GM18511 (cell line): ENCODE measurements around the gene SHISAL2A.
"Not testable (repeated sequence)": the region's sequence is repeated elsewhere in the genome, so short reads cannot be mapped to it uniquely, and the experiment has no call there.

Experiments used
- ATAC-seq: cut with Tn5 transposase; IDR thresholded peaks from one replicate; pipeline ENCODE4 v1.9.1; 2021; ENCODE audit warnings: mild to moderate bottlenecking, moderate library complexity; ENCODE audit not compliant: unreplicated experiment

The SHISAL2A gene

DNA sequence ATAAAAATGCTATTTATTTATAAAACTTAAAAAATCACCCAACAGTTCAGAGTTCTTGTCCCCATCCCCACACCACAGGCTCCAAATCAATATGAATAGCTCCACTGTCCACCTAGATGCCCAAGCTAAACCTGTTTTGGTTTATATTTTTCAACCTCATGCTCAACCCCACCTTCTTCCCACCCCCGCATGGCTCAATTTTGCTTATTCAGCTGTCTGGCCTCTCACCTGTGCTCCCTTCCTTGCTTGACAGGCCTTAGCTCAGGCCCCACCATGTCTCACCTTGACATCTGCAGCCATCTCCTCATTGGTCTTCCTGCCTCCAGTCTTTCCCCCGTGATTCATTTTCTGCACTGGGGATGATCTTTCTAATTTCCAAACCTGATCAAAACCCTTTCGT lies 47.4 kb downstream of the SHISAL2A start:
- no peak for ATAC-seq

DNA sequence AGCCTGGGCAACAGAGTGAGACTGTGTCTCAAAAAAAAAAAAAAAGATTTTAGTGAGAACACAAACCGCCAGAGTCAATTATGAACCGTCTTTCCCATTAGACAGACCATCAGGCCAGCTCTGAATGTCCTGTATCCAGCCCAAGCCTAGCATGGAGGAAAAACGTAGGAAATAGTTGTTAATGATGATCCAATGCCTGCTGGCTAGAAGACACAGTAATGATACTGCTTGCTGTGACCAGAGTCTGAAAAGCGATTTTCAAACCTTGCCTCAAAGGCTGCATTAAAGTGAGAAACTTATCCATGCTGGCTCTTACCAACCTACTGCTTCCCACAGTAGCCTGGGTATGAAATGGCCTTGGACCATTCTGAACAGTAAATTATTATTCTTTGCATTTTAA lies 48.2 kb downstream of the SHISAL2A start:
- no peak for ATAC-seq

DNA sequence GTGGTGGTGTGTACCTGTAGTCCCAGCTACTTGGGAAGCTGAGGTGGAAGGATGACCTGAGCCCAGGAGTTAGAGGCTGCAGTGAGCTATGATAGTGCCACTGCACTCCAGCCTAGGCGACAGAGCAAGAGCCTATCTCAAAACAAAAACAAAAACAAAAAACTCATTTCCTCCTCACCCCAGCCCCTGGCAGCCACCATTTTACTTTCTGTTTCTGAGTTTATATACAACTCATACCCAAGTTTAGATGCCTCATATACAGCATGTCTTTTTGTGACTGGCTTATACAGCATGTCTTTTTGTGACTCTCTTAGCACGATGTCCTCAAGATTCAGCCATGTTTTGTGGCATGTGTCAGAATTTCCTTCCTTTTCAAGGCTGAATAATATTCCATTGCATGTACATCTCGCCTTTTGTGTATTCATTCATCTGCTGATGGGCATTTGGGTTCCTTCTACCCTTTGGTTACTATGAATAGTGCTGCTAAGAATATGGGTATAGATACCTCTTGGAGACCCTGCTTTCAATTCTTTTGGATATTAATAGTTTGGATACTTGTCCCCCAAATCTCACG lies 50.5 kb downstream of the SHISAL2A start:
- ATAC-seq = no peak

DNA sequence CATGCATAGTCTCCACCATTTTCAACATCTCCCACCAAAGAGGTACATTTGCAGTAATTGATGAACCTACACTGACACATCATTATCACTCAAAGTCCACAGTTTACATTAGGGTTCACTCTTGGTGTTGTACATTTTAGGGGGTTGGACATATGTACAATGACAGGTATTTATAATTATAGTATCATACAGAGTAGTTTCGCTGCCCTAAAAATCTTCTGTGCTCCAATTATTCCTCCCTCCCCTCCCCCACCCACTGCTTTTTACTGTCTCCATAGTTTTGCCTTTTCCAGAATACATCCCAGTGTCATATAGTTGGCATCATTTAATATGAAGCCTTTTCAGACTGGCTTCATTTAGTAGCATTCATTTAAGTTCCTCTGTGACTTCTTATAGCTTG lies 51.6 kb downstream of the SHISAL2A start:
- no peak for ATAC-seq

DNA sequence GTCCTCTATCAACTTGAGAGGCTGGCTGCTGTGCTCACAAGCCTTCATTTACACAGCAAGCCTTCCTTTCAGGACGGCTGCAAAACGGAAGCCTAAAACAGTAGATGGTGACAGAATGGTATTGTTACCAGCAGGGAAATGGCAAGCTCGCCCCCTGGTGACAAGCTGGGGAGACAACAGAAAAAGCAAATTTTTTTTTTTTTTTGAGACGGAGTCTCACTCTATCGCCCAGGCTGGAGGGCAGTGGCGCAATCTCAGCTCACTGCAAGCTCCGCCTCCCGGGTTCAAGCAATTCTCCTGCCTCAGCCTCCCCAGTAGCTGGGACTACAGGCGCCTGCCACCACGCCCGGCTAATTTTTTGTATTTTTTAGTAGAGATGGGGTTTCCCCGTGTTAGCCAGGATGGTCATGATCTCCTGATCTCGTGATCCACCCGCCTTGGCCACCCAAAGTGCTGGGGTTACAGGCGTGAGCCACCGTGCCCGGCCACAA lies 53.3 kb downstream of the SHISAL2A start:
- ATAC-seq = not testable (repeated sequence)

DNA sequence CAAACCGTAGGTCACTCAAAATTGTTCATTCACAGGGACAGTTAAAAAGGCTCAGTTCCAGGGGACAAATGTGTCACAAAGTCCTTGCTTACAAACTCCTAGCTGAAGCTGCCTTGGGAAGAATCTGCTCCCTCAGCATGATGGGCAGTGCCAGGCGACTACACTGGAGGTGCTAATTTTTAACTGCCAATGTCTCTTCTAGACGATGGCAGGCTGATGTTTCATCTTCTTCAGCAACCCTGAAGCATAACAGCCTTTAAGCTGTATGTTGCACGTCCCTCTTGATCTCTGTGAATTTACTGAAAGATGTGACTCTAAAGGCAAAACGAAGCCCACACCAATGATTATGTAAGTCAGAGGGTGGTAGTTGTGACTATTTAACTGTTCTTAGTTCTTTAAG lies 53.9 kb downstream of the SHISAL2A start:
- no peak for ATAC-seq

DNA sequence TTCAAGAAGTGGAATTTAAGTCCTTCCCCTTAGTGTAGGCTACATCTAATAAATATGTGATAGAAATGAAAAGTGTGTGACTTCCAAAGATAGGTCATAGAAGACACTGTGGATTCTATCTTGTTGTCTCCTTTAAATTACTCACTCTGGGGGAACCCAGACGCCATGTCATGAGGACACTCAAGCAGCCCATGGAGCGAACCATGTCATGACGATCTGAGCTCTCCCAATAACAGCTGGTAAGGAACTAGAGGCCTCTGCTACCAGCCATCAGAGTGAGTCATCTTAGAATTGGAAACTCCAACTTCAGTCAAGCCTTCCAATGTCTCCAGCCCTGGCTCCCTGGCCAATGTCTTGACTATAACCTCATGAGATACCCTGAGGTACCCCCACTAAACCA lies 58.9 kb downstream of the SHISAL2A start:
- no peak for ATAC-seq

DNA sequence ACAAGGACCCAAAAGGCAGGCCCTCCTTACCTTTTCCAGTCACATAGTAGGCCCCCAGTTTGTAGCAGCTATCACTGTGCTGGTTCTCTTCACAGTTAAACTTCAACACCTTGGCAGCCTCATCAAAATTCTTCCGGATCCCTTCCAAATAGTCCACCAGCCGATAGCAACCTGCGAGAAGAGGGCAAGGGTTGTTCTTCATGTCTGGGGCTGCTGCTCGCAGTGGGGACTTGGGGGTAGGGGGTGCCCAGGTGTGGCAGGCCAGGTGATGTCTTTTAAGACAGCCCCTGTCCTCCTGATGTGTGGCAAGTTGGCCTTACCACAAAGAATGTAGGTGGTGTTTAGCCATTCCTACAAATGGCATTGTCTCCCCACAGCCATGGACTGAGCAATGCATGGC lies 59.7 kb downstream of the SHISAL2A start:
- no peak for ATAC-seq

DNA sequence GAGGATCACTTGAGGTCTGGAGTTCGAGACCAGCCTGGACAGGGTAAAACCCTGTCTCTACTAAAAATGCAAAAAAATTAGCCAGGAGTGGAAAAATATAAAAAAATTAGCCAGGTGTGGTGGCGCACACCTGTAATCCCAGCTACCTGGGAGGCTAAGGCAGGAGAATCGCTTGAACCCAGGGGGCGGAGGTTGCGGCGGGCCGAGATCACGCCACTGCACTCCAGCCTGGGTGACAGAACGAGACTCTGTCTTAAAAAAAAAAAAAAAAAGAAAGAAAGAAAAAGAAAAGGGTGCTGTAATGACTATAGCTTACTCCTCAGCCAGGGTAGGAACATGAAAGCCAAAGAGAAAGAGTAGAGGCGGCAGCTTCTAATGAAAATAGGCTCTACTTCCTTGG lies 60.4 kb downstream of the SHISAL2A start:
- ATAC-seq = not testable (repeated sequence)

DNA sequence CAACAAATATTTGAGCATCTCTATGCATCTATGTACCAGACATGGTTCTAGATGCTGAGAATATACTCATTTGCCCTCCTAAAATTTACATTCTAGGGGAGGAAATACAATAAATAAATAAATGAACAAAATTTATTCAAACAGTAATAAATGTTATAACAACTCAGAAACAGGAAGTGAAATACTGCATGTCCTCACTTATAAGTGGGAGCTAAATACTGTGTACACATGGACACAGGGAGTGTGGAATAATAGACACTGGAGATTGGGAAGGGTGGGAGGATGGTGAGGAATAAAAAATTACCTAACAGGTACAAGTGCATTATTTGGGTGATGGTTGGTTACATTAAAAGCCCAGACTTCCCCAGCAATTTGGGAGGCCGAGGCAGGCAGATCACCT lies 60.9 kb downstream of the SHISAL2A start:
- no peak for ATAC-seq

DNA sequence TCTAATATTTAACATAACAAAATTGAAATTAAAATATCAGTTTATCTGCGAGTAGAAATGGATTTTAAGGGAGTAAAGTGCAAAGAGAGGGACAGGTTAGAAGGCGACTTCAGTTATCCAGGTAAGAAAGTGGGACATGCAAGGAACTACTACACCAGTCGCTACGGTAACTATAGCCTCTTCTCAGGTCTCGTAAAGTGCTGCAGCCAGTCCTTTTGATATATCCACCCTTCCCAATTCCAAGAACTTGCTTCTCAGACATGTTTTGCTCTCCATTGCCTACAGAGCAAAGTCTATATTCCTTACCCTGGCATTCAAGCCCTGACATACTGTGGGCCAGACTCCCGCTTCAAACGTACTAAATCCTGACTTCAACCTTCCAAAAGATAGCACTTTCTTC lies 62.7 kb downstream of the SHISAL2A start:
- ATAC-seq = no peak

DNA sequence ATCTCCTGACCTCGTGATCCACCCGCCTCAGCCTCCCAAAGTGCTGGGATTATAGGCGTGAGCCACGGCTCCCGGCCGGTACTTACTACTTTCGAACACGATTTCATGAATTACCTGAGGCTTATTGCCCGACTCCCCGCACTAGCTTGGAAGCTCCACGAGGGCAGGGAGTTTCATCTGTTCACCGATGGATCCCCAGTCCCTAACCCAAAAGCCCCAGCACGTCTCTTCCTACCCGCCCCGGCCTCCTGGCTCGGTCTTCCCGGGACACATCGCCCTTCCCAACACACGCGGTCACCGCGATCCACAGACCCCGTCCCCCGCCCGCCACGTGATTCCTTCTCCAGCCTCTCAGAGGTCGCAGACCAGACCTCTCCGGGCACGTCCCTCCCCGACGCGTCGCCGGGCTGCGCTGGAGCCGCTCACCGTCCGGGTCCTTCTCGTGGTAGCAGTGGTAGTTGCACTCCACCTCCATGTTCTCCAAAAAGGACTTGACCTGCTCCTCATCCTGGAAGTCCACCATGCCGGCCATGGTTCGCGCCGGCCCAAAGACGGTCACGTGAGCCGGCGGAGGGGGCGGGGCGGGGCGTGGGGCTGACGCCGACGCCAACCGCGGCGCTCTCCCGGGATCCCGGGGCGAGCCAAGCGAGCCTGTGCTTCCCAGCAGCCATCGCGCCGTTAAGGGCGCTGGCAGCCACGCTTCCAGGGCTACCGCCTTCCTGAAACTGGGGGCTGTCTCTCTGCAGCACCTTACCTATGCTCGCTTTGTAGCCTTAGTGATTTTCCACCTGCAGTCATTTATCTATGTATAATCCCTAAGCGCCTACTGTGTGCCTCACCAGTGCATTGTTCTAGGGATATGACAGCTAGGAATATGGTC lies 65.1 kb downstream of the SHISAL2A start, which contains the start of gene COA7:
Gene COA7 (minus strand): TSS at position 553 of the 880 bp plus-strand sequence. CDS start 21 bp downstream, at position 532.
- ATAC-seq = peak; percentile 49

DNA sequence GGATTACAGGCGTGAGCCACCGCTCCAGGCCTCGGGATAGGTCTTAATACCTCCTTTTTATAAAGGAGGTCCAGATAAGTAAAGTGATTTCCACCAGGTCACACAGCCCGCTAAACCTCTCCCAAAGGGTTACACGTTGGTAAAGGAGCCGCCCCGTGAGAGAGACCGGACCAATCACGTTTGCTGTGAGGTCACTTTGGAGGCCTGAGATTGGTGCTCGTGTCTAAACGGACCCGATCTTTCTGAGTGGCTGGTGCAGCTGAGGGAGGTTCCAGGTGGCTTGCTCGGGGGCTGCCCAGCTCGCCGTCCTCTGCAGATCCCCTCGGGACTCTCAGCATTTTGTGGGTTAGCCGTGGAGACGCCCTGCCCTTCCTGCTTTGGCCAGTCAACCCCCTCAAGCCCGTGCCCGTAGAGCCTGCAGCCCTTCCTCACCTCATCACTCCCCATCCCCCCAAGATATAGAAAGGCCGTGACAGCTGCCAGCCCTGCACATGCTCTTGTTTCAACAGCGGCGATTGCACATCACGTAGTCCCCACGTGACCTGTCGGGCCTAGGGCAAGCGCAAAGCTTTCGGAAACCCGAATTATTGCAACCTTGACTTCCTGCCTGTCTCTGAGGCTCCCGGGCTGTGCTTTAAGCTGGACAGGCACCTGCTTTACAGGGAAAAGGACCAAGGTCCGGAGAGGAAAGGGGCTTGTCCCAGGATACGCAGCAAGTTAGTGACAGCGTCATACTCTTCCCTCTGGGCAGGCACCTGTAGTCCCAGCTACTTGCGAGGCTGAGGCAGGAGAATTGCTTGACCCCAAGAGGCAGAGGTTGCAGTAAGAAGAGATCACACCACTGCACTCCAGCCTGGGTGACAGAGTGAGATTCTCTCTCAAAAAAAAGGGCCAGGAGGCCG lies 70.2 kb downstream of the SHISAL2A start:
- ATAC-seq = peak; percentile 95

DNA sequence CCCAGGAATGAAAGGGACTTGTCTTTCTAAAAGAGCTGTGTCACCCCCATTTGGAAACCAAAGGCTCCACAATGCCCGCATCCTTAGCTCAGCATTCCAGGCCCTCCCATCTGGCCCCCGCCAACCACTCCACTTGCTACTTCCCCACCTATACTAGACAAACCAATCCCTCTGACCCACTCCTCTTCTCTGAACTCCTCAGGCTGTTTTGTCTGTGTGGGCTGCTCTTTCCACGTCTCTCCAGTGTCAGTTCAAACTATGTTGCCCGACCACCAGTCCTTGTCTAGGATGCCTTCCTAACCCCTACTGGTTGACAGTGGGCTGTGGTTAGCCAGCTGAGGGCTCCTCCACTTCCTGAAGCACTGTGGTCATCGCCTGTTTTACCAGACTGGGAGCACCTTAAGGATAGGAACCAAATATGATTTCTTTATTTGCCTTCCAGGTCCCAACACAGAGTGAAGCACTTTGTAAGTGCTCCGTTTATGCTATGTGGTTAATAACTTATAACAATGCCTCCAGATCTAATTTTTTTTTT lies 73.2 kb downstream of the SHISAL2A start:
- ATAC-seq = no peak
